ENCODE results near the gene PDE6G. TPM values are rescaled to one million over a fixed set of nuclear protein-coding genes. Genes with fewer than 3 reads are reported as not detected.

The PDE6G gene
- total and polyA plus RNA-seq, 2 donors (not counting 1 experiment from before 2014, with no cell fraction given) = 0.69 to 1.1 TPM

DNA sequence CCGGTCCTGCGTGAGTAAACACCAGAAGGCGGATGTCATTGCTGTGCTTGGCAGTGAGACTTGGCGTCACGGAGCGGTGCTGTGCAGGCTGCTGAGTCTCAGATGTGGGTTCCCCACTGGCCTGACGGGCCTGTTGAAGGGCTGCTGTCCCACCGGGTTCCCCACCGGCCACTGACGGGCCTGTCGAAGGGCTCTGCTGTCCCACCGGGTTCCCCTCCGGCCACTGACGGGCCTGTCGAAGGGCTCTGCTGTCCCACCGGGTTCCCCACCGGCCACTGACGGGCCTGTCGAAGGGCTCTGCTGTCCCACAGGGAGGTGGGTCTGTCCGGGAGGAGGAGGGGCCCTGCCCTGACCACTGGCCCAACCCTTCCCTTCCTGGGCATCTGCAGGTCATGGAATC lies 30.3 kb upstream of the PDE6G start:
- H2AFZ ChIP-seq (ENCODE audit: insufficient read depth, low read depth, low read length, poor library complexity, severe bottlenecking) = no peak overlapping the region
- ATAC-seq (ENCODE audit: low read depth) (no peak), DNase-seq (no peak)
- H3K4me2 ChIP-seq (replicated peaks; ENCODE audit: low read depth, low read length, poor library complexity, severe bottlenecking) = no peak overlapping the region
- CTCF ChIA-PET = no interaction called here
- Mint-ChIP-seq H3K4me1 (peaks cover 33% of the 10 kb centered on the region), H3K4me3 (no peak overlapping the region), H3K27ac (no peak overlapping the region), H3K9me3 (ENCODE audit: insufficient read depth) (no peaks in the 10 kb centered on the region), H3K27me3 (no peaks in the 10 kb centered on the region)
- H3K79me2 ChIP-seq (ENCODE audit: control insufficient read depth, insufficient read depth, low read length) = peaks cover 92% of the 10 kb centered on the region
- H3K27me3 ChIP-seq (replicated peaks in 1 of 4; ENCODE audit: control extremely low read depth in 1 of 4, control insufficient read depth in 3 of 4, insufficient read depth in 4 of 4, low read length in 3 of 4) = no peaks in the 10 kb centered on the region
- H3K9ac ChIP-seq (ENCODE audit: low read length) = no peak overlapping the region
- H4K20me1 ChIP-seq (ENCODE audit: control insufficient read depth, insufficient read depth, low read length, poor library complexity, severe bottlenecking) = peaks cover 75% of the 10 kb centered on the region
- TF ChIP-seq, protein P1, sequence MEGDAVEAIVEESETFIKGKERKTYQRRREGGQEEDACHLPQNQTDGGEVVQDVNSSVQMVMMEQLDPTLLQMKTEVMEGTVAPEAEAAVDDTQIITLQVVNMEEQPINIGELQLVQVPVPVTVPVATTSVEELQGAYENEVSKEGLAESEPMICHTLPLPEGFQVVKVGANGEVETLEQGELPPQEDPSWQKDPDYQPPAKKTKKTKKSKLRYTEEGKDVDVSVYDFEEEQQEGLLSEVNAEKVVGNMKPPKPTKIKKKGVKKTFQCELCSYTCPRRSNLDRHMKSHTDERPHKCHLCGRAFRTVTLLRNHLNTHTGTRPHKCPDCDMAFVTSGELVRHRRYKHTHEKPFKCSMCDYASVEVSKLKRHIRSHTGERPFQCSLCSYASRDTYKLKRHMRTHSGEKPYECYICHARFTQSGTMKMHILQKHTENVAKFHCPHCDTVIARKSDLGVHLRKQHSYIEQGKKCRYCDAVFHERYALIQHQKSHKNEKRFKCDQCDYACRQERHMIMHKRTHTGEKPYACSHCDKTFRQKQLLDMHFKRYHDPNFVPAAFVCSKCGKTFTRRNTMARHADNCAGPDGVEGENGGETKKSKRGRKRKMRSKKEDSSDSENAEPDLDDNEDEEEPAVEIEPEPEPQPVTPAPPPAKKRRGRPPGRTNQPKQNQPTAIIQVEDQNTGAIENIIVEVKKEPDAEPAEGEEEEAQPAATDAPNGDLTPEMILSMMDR (IDR thresholded peaks at IDR 0.05) = no peak
- TF ChIP-seq EZH2 (IDR thresholded peaks at IDR 0.05; ENCODE audit: borderline replicate concordance, insufficient read depth, low read depth, low read length, poor library complexity, severe bottlenecking) = no peak
- POLR2A ChIA-PET = no interaction called here
- intact Hi-C loops (cut with micrococcal nuclease) = no loop called here
- 97% methylated on average over 20 of the region's 20 CpGs for WGBS (ENCODE audit: insufficient coverage)
- H3K9me3 ChIP-seq (ENCODE audit: control extremely low read depth in 1 of 3, control insufficient read depth in 2 of 3, insufficient read depth in 1 of 3, low read length in 2 of 3) = no peaks in the 10 kb centered on the region
- no peak overlapping the region for H3K4me3 ChIP-seq (ENCODE audit: control extremely low read depth in 1 of 5, extremely low read depth in 1 of 5, insufficient read depth in 1 of 5, low read depth in 2 of 5, low read length in 4 of 5)
- H3K4me1 ChIP-seq (ENCODE audit: control insufficient read depth in 2 of 2, insufficient read depth in 2 of 2, low read length in 2 of 2) = peaks cover 22 to 25% of the 10 kb centered on the region in 2 donors
- H3K36me3 ChIP-seq (replicated peaks in 1 of 2; ENCODE audit: control extremely low read depth in 1 of 2, control insufficient read depth in 1 of 2, extremely low read depth in 1 of 2, insufficient read depth in 2 of 2, low read length in 1 of 2) = peaks cover 0 to 52% of the 10 kb centered on the region in 2 experiments
- H3K27ac ChIP-seq (ENCODE audit: low read length in 2 of 2) = no peak overlapping the region

DNA sequence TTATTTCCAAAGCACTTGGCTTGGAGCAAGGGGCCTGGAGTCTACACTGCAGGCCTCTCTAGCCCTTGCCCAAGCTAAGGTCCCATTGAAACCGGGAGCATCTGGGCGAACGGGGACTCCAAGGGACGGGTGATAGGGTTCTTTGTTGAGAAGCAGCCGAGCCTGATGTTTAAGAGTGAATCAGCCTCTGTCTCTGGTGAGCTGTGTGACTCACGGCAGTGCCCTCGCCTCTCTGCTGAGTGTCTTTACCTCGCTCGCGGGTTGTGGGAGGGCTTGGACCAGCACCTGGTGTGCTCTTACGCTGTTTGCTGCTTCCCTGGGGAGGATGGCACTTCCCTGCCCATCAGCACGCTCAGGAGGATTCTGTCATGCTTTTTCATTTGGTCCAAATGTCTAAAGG lies 28.8 kb upstream of the PDE6G start:
- H3K9ac ChIP-seq (ENCODE audit: low read length) = peak overlapping the region; percentile 92
- H3K79me2 ChIP-seq (ENCODE audit: control insufficient read depth, insufficient read depth, low read length) = peaks cover 88% of the 10 kb centered on the region
- peak overlapping the region; percentile 91 for H3K4me3 Mint-ChIP-seq

More for the DNA sequence above, 28.8 kb upstream of the PDE6G start:
- Histone ChIP-seq H3K9me3 (ENCODE audit: control extremely low read depth in 1 of 3, control insufficient read depth in 2 of 3, insufficient read depth in 1 of 3, low read length in 2 of 3) (no peaks in the 10 kb centered on the region), H3K4me3 (ENCODE audit: control extremely low read depth in 1 of 5, extremely low read depth in 1 of 5, insufficient read depth in 1 of 5, low read depth in 2 of 5, low read length in 4 of 5) (peak overlapping the region in 4 of 5 experiments; percentile 58 to 94 (median 88)), H3K4me2 (replicated peaks; ENCODE audit: low read depth, low read length, poor library complexity, severe bottlenecking) (peak overlapping the region; percentile 90), H3K36me3 (replicated peaks in 1 of 2; ENCODE audit: control extremely low read depth in 1 of 2, control insufficient read depth in 1 of 2, extremely low read depth in 1 of 2, insufficient read depth in 2 of 2, low read length in 1 of 2) (peaks cover 0 to 40% of the 10 kb centered on the region in 2 experiments), H3K27me3 (replicated peaks in 1 of 4; ENCODE audit: control extremely low read depth in 1 of 4, control insufficient read depth in 3 of 4, insufficient read depth in 4 of 4, low read length in 3 of 4) (no peaks in the 10 kb centered on the region), H4K20me1 (ENCODE audit: control insufficient read depth, insufficient read depth, low read length, poor library complexity, severe bottlenecking) (peaks cover 60% of the 10 kb centered on the region), H3K4me1 (ENCODE audit: control insufficient read depth in 2 of 2, insufficient read depth in 2 of 2, low read length in 2 of 2) (peaks cover 22 to 25% of the 10 kb centered on the region in 2 donors), H3K27ac (ENCODE audit: low read length in 2 of 2) (peak overlapping the region in 1 of 2 donors; percentile 83), H2AFZ (ENCODE audit: insufficient read depth, low read depth, low read length, poor library complexity, severe bottlenecking) (no peak overlapping the region)
- ChIA-PET CTCF (no interaction called here), POLR2A (interaction anchor here (1.0 kb wide), 1 partner anchor 18 kb away, joined by 3 read pairs; the partner anchor contains the start of gene MRPL12)
- TF ChIP-seq EZH2 (IDR thresholded peaks at IDR 0.05; ENCODE audit: borderline replicate concordance, insufficient read depth, low read depth, low read length, poor library complexity, severe bottlenecking) = no peak
- TF ChIP-seq, protein P1 (IDR thresholded peaks at IDR 0.05) = no peak
- 81% methylated on average over 12 of the region's 12 CpGs for WGBS (ENCODE audit: insufficient coverage)
- DNase-seq = no peak
- Mint-ChIP-seq H3K27ac (no peak overlapping the region), H3K4me1 (peaks cover 33% of the 10 kb centered on the region), H3K9me3 (ENCODE audit: insufficient read depth) (no peaks in the 10 kb centered on the region), H3K27me3 (no peaks in the 10 kb centered on the region)
- intact Hi-C loops (cut with micrococcal nuclease) = no loop called here
- ATAC-seq (ENCODE audit: low read depth) = no peak
